GM19324 (cell line): Measurements from ENCODE around the gene CHST5.

Source experiments
- ATAC-seq: cut with Tn5 transposase; IDR thresholded peaks from one replicate; pipeline ENCODE4 v1.9.1; 2021; ENCODE audit warnings: mild to moderate bottlenecking, moderate library complexity; ENCODE audit not compliant: unreplicated experiment, low FRiP score

The CHST5 gene

DNA sequence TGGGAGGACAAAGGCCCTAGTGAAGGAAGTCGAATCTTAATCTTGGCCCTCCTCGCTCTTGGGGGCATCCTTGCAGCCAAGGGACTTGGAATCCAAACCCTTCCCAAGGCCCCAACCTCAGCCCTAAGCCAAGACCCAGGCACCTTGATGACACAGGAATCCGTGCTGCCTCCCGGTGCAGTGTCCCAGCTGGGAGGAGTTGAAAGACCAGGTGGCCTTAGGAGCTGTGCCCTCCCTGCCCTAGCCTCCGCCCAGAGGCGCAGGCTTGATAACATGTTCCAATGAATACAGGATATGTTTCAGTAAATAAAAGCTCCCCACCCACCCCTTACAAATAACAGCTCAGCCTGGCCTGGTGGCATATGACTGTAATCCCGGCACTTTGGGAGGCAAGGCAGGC, at the start of gene CHST5:
Gene CHST5, minus strand, starts transcription at position 208 of the 400 bp plus-strand sequence. CDS start 5,724 bp downstream, outside the sequence.
- ATAC-seq: no peak

DNA sequence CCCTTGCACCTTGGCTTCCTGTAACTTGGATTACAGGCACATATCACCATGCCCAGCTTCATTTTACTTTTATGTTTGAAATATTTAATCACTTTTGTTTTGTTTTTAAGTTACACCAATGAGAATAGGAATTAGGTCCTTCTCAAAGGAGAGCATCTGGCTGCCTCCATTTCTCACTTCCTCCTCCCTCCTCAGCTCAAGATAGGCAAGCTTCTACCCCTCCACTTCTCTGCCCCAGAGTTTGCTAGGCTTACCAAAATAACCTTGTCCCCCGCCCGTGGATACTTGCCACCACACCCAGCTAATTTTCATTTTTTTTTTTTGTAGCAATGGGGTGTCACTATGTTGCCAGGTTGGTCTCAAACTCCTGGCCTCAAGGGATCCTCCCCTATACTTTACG, 48.2 kb upstream of the CHST5 start:
- ATAC-seq: peak; percentile 61

DNA sequence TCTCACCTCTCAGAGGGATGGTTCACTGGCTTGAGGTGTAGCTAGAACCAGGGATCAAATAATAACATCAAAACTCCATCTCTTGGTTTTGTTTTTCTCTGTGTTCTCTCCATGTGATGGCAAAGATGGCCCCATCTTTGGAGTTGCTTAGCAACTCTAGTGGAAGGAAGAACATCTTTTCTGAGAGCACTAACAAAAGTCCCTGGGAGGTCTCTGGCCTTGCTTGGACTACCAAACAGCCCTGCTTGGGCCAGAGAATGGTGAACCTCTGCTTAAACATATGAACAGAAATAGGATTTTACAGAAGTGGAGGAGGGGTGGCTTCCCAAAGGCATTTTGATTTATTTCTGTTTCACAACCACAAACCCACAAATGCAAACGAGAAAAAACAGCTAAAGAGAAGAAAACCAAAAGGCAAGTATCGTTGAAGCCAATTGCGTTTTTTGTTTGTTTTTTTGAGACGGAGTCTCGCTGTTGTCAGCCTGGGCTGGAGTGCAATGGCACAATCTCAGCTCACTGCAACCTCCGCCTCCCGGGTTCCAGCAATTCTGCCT, 43.5 kb upstream of the CHST5 start:
- ATAC-seq: no peak

DNA sequence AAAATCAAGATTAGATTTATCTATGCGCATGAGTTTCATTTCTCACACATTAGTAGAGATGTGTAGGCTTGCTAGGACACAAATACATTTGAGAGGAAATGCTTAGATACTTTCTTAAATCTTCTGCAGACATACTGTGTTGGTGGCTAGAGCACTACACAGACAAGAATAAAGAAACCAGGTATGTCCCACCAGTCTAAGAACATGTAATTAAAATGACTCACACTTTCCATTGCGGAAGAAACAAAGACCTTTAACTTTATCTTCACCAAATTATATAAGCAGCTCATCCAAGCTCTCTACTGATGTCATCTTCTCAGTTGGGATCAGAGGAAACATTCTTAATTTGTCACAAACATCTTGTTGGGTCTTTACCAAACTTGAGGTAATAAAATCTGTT, 42.8 kb upstream of the CHST5 start:
- no peak for ATAC-seq

DNA sequence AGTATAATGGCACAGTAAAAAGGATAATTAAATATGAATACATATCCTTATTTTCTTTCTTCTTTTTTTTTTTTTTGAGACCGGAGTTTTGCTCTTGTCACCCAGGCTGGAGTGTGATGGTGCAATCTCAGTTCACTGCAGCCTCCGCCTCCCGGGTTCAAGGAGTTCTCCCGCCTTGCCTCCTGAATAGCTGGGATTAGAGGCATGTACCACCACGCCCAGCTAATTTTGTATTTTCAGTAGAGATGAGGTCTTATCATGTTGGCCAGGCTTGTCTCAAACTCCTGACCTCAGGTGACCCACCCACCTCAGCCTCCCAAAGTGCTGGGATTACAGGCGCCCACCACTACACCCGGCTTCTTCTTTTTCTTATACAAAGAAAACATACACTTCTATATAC, 42.3 kb upstream of the CHST5 start:
- ATAC-seq: no peak

DNA sequence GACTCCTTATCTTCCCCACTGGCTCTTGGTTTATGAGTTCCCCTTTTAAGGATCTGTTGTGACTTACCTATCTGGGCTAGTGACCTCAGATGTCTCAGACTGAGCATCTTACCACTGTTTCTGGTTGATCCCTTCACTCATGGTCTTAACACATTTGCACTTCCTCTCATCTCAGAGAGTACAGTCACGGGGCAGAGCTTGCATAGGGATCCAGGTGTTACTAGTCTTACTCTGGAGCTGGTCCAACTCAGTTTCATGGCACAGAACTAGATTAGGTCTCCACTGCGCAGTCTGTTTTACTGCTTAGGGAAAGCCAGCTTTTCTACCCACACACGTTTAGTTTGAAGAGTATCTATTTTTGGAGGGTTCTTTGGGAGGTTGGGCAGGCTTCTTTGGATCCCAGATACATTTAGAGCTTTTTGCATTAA, 40.5 kb upstream of the CHST5 start:
- no peak for ATAC-seq

DNA sequence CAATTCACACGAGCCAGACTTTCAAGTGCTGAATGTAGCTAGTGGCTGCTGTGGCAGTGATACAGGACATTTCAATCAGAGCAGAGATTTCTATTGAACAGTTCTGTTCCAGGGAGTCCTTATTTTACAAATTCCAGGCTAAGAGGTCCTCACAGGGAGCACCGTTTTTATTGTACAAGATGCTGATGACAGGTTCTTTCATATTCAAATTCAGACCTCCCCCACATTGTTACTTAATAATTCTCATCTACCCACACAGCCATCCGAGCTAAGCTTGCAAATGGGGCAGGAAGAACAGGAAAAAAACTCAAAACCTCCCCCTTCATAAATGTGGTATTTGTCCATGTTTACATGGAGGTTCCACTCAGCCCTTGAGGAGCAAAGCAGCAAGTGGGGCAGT, 40.0 kb upstream of the CHST5 start:
- no peak for ATAC-seq

DNA sequence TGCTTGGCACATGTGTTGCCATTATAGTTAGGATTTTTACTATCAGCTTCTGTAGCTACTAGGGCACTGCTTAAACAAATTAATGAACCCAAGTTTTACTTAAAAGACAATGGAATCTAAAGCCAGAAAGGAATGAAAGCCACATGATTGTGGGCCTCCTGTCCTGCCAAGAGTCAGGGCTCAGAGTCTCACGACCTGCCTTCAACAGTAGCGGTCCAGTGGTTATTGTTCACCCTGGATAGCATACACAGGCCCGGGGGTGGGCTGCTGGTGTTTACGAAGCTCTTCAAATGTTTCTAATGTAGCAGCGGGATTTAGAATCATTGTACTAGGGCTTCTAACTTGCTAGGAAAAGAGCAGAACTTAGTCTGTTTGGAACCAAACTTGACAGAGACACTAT, 38.0 kb upstream of the CHST5 start:
- no peak for ATAC-seq

DNA sequence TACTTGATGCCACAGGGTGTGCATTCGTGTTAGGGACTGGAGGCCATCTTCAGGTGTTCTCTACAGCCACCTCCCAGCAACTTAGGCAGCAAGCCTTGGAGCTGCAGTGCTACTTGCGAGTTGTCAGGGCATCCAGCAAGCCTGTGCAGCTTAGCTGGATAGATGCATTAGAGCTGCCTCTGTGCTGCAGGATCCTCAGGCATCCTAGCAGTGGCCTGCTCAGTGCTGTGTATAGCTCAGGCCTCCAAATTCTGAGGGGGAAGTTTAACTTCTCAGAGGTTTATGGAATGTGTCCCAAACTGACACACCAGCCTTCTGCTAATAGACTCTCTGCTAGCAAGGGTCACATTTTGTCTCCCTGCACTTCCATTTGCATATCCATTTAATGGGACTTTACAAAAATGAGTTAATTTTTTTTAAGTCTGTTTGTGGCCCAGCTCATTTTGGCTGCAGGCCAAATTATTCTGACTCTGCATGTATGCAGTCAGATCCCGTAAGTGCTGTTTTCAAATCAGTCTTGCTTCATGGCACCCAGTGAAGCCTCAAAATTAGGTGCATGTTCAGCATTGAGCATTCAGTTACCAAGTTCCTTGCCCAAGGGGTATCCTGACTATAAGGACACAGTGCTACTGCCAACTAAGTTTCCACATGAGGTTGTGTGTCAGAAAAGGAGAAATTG, 37.1 kb upstream of the CHST5 start:
- ATAC-seq: no peak

DNA sequence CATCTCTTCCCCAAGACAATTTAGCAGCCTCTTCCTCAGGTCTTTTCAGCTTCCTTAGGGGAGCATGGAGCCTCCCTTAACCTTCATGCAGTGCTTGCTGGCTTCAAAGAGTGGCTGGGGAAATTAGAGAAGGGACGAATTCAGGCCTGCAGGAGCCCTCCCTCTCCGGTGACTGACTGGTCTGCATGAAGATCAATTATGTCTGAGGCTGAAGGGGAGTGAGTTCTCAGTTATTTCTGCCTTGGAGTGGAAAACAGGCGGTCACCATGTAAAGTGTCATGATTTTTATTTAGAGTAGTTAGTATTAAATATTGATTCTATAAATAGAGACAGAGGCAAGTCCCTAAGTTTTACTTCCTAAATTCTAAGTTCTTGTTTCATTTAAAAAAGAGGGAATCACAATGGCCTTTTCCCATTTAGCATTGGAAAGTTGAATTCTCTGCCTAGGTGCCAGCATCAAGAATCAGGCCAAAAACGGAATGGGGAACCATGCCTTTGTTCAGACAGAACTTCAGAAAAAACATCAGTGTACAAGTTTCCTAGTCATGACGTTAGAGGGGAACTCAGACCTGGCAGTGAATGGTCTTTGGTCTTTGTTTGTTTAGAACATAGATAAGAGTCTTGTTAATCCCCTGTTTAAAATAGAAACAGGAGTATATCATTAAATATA, 34.6 kb upstream of the CHST5 start:
- no peak for ATAC-seq

DNA sequence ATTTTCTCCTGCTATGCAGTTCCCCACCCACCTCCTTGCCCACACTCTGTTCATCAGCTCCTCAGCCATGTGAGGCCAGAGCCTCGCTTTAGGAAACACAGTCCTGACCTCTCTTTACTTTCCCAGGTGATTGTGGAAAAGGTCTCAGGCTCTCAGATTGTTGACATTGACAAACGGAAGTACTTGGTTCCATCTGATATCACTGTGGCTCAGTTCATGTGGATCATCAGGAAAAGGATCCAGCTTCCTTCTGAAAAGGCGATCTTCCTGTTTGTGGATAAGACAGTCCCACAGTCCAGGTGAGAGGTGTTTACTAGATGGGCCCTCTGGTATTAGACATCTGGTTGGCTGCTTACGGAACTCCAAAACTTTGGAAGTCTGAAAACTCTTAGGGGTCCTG, 32.0 kb upstream of the CHST5 start:
- ATAC-seq: no peak

DNA sequence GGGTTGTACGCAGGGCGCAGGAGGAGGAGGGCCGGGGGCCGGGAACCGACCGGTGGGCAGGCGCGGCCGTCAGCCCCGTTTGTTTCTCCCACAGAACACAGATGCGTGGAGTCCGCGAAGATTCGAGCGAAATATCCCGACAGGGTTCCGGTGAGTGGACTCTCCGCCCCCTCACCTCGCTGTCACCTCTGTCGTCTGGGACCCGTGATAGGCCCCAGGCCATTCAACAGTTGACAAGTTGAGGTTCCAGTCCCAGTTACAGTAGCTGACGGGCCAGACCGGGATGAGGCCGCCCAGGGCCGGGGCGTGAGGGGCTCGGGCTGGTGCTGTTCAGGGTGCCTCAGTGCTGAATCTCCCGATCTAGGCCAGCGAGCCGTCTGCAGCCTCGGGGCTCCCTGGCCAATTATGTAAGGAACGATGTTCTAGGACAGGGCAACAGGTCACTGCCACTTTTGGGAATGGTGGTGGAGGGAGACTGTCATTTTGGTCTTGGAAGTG, 30.9 kb upstream of the CHST5 start:
- ATAC-seq: no peak

DNA sequence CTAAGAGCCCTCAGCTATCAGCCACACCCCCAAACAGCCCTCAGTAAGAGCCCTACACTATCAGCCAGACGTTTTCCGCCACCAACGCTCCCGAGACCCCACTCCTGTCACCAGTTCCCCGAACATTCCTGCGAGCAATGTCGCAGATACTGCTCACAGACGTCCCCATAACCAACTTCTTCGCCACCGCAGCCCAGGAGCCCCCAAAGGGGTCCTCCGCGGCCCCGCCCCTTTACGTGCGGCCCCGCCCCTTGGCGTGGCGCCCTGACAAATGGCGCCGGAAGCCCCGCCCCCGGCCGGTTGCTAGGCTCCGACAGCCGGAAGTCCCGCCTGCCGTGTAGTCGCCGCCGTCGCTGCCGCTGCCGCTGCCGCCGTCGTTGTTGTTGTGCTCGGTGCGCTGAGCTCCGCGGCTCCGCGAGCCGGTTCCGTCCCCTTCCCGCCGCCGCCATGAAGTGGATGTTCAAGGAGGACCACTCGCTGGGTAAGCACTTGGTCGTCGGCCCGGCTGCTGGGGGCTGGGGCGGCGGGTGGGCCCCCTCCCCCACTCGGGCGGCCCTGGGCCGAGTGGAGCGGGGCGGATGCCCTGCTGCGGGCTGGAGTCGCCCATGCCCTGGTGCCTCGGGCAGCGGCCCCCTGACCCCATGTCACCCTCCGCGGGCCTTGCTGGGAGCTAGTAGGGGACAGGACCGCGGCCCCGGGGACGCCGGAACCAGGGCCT, 30.3 kb upstream of the CHST5 start, which contains the start of gene GABARAPL2:
Gene GABARAPL2, plus strand, starts transcription at position 340 of the 718 bp plus-strand sequence. Its CDS starts 108 bp downstream, at position 448.
- ATAC-seq: peak; percentile 85

DNA sequence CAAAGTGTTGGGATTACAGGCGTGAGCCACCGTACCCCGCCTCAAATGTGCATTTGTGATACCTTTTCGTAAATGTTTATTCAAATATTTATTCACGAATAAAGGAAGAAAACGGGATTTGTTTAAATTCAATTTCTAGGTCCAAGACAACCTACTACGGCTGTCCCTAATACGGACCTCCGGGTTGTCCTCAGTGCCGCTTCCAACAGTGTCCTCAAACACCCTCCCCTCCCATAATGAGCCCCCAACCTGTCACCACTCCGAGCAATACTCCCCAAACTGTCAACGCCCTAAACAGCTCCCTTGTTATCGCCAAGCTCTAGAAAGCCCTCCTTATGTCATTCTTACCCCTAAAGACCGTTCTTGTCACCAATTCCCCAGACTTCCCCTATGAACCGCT, 29.7 kb upstream of the CHST5 start:
- ATAC-seq: peak; percentile 13

DNA sequence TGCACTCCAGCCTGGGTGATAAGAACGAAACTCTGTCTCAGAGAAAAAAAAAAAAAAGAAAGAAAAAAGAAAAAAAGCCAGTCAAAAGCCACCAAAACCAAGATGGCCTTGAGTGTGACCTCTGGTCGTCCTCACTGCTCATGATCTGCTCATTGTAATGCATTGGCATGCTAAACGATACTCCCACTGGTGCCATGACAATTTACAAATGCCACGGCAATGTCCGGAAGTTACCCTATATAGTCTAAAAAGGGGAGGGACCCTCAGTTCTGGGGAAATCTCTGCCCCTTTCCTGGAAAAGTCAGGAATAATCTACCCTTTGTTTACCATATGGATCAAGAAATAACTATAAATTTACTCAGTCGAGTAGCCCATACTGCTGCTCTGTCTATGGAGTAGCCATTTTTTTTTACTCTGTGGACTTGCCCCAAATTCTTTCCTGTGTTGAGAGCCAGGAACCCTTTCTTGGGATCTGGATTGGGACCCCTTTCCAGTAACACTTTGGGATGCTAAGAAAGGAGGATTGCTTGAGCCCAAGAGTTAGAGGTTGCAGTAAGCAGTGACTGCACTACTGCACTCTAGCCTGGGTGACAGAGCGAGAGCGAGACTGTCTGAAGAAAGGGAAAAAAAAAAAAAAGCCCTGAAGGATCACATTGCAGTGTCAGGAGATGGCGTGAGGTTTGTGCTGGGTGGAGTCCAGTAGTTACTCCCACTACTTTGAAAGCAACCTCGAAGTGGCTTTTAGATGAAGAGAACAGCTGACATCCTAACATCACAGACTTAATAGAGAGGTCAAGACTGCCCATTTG, 23.9 kb upstream of the CHST5 start:
- ATAC-seq: no peak

DNA sequence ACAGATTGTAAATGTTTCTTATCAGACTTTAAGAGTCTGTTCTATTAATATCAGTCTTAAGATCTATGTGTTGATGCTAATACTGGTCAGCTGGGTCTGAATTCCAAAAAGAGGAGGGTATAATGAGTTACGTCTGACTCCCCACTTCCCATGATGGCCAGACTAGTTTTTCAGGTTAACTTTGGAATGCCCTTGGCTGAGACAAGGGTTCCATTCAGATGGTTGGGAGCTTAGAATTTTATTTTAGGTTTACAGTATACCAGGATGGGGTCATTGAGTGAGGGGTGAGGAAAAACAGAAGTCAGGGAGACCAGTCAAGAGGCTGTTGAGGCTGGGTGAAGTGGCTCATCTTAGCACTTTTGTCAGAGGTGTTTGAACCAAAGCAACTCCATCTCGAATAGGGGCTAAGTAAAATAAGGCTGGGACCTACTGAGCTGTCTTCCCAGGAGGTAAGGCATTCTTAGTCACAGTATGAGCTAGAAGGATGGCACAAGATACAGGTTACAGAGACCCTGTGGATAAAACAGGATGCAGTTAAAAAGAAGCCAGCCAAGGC, 23.0 kb upstream of the CHST5 start:
- no peak for ATAC-seq

DNA sequence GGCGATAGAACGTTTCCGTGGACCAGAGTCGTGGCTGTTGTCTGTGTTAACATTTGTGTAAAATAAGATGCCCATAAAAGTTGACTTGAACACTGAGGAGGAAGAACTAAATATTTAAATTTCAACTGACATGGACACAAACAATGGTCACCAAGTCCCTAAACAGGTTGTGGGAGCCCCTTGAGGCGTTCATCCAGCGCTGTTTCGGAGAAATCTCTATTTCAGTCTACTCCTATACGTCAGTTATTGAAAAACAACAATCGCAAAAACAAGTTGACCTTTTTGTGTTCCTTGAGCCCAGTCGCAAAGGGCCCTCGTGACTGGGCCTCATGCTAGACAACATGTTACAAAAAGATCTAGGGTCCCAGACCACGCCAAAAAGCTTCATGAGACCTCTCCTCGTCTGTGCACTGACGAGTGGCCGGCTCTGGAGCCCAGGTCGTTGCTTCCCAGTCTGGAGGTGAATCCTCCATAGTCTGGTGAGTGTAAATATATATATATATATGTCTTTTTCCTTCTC, 20.6 kb upstream of the CHST5 start:
- ATAC-seq: no peak

DNA sequence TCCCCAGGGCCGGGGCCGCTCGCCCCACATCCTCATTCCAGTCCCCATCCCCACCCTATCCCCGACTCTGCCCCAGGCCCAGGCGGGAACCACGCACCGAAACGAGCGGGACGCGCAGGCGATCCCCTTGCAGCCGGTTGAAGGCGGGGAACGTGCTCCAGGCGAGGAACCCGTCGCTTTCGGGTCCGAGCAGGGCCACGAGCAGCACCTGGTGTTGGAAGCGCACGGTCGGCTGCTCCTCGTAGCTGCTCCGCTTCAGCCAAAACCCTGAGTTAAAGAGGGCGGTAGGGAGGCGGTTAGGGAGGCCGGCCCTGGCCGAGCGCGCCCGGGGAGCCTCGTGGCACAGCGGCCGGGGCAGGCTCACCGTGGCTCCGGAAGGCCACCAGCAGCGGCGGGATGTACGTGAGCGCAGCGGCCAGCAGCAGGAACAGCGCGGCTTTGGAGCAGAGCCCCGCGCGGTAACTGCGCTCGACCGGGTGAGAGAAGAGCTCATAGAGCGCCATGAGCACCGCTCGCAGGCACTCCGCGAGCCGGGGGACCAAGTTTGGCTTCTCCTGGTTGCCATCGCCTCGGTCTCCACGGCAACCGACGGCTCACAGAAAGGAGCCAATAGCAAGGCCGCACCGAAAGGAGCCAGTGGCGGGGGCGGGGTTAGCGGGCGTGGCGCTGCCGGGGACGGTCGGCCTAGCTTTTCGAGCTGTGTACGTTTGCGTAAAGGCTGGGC, 20.0 kb upstream of the CHST5 start, which contains the start of gene TMEM231:
Gene TMEM231, minus strand, starts transcription at position 546 of the 724 bp plus-strand sequence. Its CDS starts 43 bp downstream, at position 503.
- peak; percentile 98 for ATAC-seq

DNA sequence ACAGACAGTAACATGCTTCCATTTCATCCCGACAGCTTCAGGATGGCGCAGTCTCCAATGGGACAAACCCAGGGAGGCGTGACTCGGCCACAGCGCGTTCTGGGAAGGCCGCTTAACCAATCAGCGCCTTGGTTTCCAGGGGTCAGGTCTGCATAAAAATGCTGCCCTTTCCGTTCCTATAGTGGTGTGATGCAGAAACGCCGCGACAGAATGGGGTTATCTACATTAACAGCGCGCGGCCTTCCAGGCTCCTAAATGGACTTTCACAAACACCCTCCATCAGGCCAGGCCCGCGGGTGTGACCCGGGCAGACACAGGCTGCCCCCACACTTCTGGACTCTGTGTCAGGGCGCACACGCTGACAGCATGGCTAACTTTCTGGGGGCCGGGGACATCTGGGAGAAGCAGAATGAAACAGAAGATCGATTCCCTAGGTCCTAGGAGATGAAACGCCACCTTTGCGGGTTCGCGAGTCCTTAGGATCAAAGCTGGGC, 19.4 kb upstream of the CHST5 start:
- ATAC-seq: no peak
